Activated CD4-positive, alpha-beta T cell treated with anti-CD3 and anti-CD28 coated beads, Interleukin-2, amount 50 U/mL, for 4 hours (primary cell): ENCODE results near the gene FRMD5.

Experiments
- DNase-seq, 2 experiments: peaks; one replicate each; pipeline ENCODE4 v3.0.0-alpha.2; 2020

The FRMD5 gene

GRCh38 chr15:43966646-43967045 lies 228.4 kb downstream of the FRMD5 start:
- DNase-seq: no peak

GRCh38 chr15:43958861-43959330 lies 236.2 kb downstream of the FRMD5 start:
- no peak for DNase-seq

GRCh38 chr15:43957724-43958123 lies 237.3 kb downstream of the FRMD5 start:
- no peak for DNase-seq

DNA sequence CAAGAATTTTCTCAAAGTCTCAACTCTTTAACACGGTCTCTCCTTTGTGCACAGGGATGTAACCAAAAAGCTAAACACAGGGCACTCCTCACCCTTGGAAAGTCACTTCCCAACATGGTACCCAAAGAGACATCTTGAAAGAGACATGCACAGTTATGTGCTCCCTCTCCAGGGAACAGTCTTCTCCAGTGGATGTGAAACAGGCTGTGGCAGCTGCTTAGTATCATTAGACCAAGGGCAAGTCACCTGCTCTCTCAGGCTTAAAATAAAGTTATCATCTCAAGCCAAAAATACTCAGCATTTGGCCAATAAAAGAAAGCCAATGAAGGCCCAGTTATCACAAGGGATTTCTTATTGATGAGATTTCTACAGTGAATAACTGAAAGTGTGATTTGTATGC lies 239.9 kb downstream of the FRMD5 start:
- DNase-seq: no peak

DNA sequence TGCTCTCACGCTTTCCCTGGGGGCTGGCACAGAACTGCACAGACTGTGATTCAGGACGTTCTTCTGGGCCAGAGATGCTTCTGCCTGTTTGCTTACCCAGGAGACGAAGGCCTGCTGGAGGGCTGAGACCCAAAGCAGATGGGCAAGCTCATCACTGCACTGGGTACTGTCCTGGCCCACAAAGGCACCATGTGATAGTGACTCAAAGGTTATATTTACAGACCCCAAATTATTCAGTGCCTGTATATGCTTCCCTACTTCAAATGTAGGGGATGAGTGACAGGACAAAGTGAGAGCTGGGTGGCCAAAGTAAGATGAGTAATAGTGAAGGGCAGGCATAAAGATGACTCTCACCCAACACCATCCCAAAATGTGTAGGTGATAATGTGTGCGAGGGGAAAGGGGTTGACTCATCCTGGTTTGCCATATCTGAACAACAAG lies 240.9 kb downstream of the FRMD5 start:
- DNase-seq: no peak

- DNase-seq: no peak
These were observed 241.7 kb downstream of the FRMD5 start for GRCh38 chr15:43953402-43953801.

DNA sequence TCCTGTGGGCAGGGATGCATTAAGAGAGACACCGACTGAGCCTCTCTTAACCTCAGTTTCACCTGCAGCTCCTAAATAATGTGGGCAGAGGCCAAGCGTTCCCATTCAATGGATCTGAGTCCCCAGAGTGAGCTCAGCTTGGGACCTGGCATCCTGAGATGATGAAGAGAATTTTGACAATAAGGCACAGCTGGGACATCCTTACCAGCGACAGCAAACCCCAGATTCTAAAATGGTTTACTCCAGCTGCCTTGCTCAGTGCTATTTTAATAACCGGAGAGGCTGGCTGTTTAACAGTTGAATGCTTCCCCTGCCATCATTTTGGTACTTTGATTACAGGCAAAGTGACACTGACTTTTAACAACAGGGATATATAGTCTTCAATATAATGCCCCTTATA lies 244.5 kb downstream of the FRMD5 start:
- no peak for DNase-seq

DNA sequence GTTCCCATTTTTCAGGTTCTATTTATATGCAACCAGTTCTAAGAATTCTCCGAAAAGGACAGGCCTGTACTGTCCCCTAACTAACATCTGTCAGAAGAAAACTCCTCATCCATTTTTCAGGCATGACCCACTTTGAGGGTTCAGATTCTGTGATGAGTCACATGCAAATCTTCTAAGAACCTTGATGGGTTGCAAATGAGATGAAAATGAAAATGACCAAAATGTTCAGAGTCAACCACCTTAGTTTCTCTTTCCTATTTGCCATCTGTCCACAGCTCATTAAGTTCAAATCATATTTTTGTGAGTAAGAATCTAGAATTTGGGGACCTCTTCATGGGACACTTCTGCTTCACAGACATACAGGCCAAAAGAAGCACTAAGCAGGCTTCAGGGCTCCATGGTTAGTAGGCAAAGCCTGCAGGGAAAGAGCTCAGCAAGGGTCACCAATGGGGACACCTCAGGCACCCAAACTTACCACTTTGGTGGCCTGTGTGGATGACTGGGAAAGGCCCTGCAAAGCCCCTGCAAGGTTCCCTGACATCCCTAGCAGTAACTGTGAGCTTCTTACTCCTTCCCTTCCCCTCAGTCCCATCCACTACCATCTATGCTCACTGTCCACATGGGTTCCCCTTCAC lies 246.3 kb downstream of the FRMD5 start:
- no peak for DNase-seq

DNA sequence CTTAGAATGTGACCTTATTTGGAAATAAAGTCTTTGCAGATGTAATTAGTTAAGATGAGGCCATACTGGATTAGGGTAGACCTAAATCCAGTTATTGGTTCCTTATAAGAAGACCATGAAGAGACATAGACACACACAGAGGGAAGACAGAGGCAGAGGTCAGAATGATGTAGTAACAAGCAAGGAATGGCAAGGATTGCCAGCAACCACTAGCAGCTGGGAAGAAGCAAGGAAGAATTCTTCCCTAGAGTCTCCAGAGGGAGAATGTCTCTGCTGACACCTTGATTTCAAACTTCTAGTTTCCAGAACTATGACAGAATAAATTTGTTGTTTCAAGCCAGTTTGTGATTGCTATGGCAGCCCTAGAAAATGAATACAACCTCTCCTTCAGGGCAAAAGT lies 251.6 kb downstream of the FRMD5 start:
- no peak for DNase-seq

GRCh38 chr15:43942194-43942593 lies 252.9 kb downstream of the FRMD5 start:
- DNase-seq: no peak

- no peak for DNase-seq
These were observed 253.5 kb downstream of the FRMD5 start for GRCh38 chr15:43941555-43941954.

GRCh38 chr15:43941071-43941470 lies 254.0 kb downstream of the FRMD5 start:
- no peak for DNase-seq

GRCh38 chr15:43939070-43939469 lies 256.0 kb downstream of the FRMD5 start:
- no peak for DNase-seq

- DNase-seq: no peak
These were observed 260.6 kb downstream of the FRMD5 start for GRCh38 chr15:43934480-43934879.

DNA sequence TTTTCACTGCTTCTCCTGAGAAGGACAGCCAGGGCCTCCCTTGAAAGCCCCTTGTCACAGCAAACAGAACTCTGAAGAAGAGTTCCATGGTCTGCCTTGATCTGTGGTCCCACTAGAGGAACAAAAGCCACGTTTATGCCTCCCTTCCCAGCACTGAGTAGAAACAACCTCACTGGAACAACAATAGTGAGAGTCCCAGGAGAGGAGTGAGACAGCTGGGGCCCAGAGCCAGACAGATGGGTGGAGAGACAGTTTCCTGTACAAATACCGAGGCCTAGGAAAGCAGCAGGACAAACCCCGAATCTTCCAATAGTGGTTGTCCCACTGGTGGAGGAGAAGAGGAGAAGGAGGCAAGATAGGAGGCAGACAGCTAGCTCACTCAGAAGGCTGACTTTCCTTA lies 262.2 kb downstream of the FRMD5 start:
- no peak for DNase-seq

- no peak for DNase-seq
These were observed 263.2 kb downstream of the FRMD5 start for GRCh38 chr15:43931790-43932435.

DNA sequence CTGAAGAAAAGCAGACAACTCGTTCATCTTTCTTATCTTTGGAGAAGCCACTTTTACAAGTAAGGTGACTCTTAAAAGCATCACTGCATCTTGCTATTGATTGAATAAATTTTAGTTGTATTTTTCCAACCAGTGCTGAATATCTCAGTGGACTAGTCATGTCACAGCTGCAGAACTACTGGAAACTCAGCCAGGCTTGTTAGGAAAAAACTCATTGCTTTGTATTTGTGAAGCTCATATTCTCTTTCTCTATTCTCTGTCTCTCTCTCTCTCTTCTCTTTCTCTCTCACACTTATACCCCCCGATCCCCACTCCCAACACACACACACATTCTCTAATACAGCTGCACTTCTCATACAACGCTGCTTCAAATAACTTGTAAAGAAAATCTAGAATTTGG lies 264.0 kb downstream of the FRMD5 start:
- DNase-seq: no peak

GRCh38 chr15:43930556-43930955 lies 264.5 kb downstream of the FRMD5 start:
- DNase-seq: no peak

DNA sequence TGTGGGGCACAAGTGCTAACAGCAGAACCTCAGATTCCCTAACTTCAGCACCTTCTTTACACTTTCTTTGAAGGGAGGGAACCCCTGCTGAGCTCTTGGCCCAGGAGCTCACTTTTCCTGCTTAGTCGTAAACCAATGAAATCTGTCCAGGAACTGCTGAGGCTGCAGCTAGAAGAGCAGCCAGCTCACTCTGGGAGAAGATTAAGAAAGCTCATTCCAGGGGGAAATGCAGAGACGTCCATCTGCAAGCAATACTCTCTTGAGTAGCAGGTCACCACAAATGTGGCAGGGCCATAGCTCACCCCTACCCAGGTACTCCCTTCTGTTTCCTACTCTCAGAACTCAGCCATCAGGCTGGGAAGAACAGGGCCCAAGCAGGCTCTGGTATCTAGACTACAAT lies 265.0 kb downstream of the FRMD5 start:
- DNase-seq: no peak

- no peak for DNase-seq
These were observed 266.9 kb downstream of the FRMD5 start for GRCh38 chr15:43928152-43928551.

GRCh38 chr15:43927203-43927602 lies 267.9 kb downstream of the FRMD5 start:
- DNase-seq: no peak

GRCh38 chr15:43923553-43923952 lies 271.5 kb downstream of the FRMD5 start:
- no peak for DNase-seq

- DNase-seq: no peak
These were observed 273.1 kb downstream of the FRMD5 start for GRCh38 chr15:43922021-43922420.

DNA sequence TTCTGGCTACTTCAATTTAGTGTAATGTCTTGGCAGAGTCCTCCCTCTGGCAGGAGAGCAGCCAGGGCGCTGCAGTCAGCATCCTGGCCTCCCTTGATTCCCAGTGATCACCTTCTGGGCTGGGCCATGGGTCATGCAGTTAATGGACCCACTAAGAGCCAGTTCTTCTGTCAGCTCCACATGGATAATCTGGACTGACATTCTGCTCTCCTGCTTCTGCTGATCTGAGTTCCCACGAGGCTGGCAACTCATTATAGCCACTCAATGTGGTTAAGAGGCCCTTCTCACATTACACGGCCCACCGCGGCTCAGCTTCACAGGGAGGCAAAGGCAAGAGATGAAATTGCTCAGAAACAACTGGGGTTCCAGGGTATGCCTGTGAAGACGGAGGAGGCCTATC lies 274.3 kb downstream of the FRMD5 start:
- DNase-seq: no peak

- DNase-seq: no peak
These were observed 274.8 kb downstream of the FRMD5 start for GRCh38 chr15:43920254-43920600.
